WERI-Rb-1 (cell line): ENCODE results near the gene IFI27L1.

Experiments
- DNase-seq: peaks from one replicate; pipeline ENCODE4 v3.0.0-alpha.2; 2020
- H3K27ac ChIP-seq: fragments of 250-450 bp; sonication (Bioruptor Pico); 2 replicates; pipeline ENCODE4 v1.5.1; 2020; ENCODE audit warnings: mild to moderate bottlenecking, moderate library complexity
- H3K27me3 ChIP-seq: fragments of 250-450 bp; sonication (Bioruptor Pico); 2 replicates; pipeline ENCODE4 v1.5.1; 2021; ENCODE audit warnings: mild to moderate bottlenecking, low read depth, moderate library complexity; ENCODE audit not compliant: insufficient read depth, severe bottlenecking
- H3K36me3 ChIP-seq: fragments of 250-450 bp; sonication (Bioruptor Pico); 2 replicates; pipeline ENCODE4 v1.5.1; 2020; ENCODE audit warnings: mild to moderate bottlenecking, moderate library complexity
- H3K4me3 ChIP-seq: 2 replicates; pipeline ENCODE4 v1.5.1; 2011; ENCODE audit warnings: low read depth, mild to moderate bottlenecking, control low read depth, low read length
- H3K9me3 ChIP-seq: fragments of 250-450 bp; sonication (Bioruptor Pico); 2 replicates; pipeline ENCODE4 v1.5.1; 2021; ENCODE audit warnings: mild to moderate bottlenecking, moderate library complexity; ENCODE audit not compliant: severe bottlenecking
- TF ChIP-seq, protein P1 (sequence below): IDR thresholded peaks from 2 replicates; pipeline ENCODE4 v1.5.1; 2011; ENCODE audit warnings: low read depth, mild to moderate bottlenecking, control low read depth, inconsistent platforms, low read length

The IFI27L1 gene

DNA sequence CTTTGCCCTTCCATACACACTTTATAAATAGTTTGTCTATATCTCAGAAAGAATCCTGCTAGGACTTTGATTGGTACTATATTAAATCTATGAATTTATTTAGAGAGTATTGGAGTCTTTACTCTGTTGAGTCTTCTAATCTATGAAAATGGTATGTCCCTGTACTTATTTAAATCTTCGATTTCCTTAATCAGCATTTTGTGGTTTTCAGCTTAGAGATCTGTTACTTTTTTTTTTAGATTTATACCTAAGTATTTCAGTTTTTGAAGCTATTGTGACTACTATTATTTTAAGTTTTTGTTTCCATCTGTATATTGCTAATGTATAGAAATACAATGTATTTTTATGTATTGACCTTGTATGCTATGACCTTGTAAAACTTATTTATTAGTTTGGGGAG, 61.7 kb downstream of the IFI27L1 start:
- Histone ChIP-seq H3K27ac (no peak overlapping the region), H3K36me3 (no peaks in the 10 kb centered on the region), H3K4me3 (no peak overlapping the region), H3K27me3 (no peaks in the 10 kb centered on the region), H3K9me3 (no peaks in the 10 kb centered on the region)
- no peak for DNase-seq
- TF ChIP-seq, protein P1, sequence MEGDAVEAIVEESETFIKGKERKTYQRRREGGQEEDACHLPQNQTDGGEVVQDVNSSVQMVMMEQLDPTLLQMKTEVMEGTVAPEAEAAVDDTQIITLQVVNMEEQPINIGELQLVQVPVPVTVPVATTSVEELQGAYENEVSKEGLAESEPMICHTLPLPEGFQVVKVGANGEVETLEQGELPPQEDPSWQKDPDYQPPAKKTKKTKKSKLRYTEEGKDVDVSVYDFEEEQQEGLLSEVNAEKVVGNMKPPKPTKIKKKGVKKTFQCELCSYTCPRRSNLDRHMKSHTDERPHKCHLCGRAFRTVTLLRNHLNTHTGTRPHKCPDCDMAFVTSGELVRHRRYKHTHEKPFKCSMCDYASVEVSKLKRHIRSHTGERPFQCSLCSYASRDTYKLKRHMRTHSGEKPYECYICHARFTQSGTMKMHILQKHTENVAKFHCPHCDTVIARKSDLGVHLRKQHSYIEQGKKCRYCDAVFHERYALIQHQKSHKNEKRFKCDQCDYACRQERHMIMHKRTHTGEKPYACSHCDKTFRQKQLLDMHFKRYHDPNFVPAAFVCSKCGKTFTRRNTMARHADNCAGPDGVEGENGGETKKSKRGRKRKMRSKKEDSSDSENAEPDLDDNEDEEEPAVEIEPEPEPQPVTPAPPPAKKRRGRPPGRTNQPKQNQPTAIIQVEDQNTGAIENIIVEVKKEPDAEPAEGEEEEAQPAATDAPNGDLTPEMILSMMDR, result no peak

- no peak overlapping the region; the same call in 1 of the 2 replicates for H3K27ac ChIP-seq
- no peaks in the 10 kb centered on the region for H3K27me3 ChIP-seq
- peak; percentile 73 for DNase-seq
- no peaks in the 10 kb centered on the region for H3K9me3 ChIP-seq
- TF ChIP-seq, protein P1, result peak; percentile 64
- no peak overlapping the region for H3K4me3 ChIP-seq
- H3K36me3 ChIP-seq, result no peaks in the 10 kb centered on the region
Measured at GRCh38 chr14:94143239-94143638, 62.1 kb downstream of the IFI27L1 start.

- H3K27ac ChIP-seq, result peak overlapping the region; percentile 30
- DNase-seq, result no peak
- H3K9me3 ChIP-seq, result no peaks in the 10 kb centered on the region
- H3K36me3 ChIP-seq, result no peaks in the 10 kb centered on the region
- H3K4me3 ChIP-seq, result no peak overlapping the region
- TF ChIP-seq, protein P1, result no peak
- H3K27me3 ChIP-seq, result no peaks in the 10 kb centered on the region
Measured at GRCh38 chr14:94143711-94144110, 62.6 kb downstream of the IFI27L1 start.

DNA sequence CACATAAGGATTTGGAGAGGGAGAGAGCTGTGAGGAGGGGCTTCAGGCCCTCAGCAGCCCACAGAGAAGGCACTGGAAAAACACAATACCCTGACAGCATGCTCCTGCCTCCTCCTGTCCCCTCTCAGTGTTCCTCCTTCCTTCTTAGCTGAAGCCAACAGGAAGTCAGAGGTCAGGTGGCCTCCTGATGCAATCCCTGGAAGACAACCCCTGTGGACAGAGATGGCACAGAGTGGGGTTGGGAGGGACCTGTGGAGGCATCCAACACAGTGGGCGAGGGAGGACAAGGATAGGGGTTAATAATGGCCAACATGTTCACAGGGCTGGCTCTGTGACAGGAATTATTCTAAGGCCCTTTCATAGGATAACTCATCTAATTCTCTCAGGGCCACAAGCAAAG, 63.7 kb downstream of the IFI27L1 start:
- H3K36me3 ChIP-seq, result no peaks in the 10 kb centered on the region
- TF ChIP-seq, protein P1, result no peak
- no peaks in the 10 kb centered on the region for H3K27me3 ChIP-seq
- no peaks in the 10 kb centered on the region for H3K9me3 ChIP-seq
- H3K27ac ChIP-seq, result peak overlapping the region; percentile 53
- no peak for DNase-seq
- H3K4me3 ChIP-seq, result no peak overlapping the region

- TF ChIP-seq, protein P1, result no peak
- Histone ChIP-seq H3K9me3 (no peaks in the 10 kb centered on the region), H3K36me3 (no peaks in the 10 kb centered on the region), H3K4me3 (no peak overlapping the region), H3K27ac (peak overlapping the region; percentile 62), H3K27me3 (no peaks in the 10 kb centered on the region)
- no peak for DNase-seq
Measured at GRCh38 chr14:94145902-94146527, 64.9 kb downstream of the IFI27L1 start.
